Right kidney (tissue), 1 donor: ENCODE measurements around the gene TAF1B.
A peak's percentile ranks its signal among the peaks of the same experiment; 100 is the strongest.

Source experiments
- DNase-seq: peaks from one replicate; pipeline ENCODE4 v3.0.0-alpha.2; 2016

Gene TAF1B

GRCh38 chr2:9807555-9808305, 35.5 kb upstream of the TAF1B start:
- no peak for DNase-seq

- no peak for DNase-seq
These were observed 34.8 kb upstream of the TAF1B start for GRCh38 chr2:9808334-9809063.

- no peak for DNase-seq
These were observed 34.3 kb upstream of the TAF1B start for GRCh38 chr2:9809064-9809356.

- DNase-seq: no peak
These were observed 33.7 kb upstream of the TAF1B start for GRCh38 chr2:9809448-9810088.

- no peak for DNase-seq
These were observed 32.1 kb upstream of the TAF1B start for GRCh38 chr2:9811216-9811615.

- no peak for DNase-seq
These were observed 31.4 kb upstream of the TAF1B start for GRCh38 chr2:9811679-9812511.

GRCh38 chr2:9812945-9813311, 30.3 kb upstream of the TAF1B start:
- no peak for DNase-seq

- peak; percentile 77 for DNase-seq
These were observed 29.8 kb upstream of the TAF1B start for GRCh38 chr2:9813312-9814128.

- no peak for DNase-seq
These were observed 29.0 kb upstream of the TAF1B start for GRCh38 chr2:9814129-9814868.

- no peak for DNase-seq
These were observed 28.2 kb upstream of the TAF1B start for GRCh38 chr2:9815076-9815475.

- DNase-seq: no peak
These were observed 27.4 kb upstream of the TAF1B start for GRCh38 chr2:9815844-9816279.

GRCh38 chr2:9818097-9818496, 25.2 kb upstream of the TAF1B start:
- DNase-seq: no peak

- DNase-seq: no peak
These were observed 23.7 kb upstream of the TAF1B start for GRCh38 chr2:9819551-9819950.

- DNase-seq: no peak
These were observed 23.0 kb upstream of the TAF1B start for GRCh38 chr2:9820020-9820973.

GRCh38 chr2:9821805-9822445, 21.3 kb upstream of the TAF1B start:
- DNase-seq: no peak

- no peak for DNase-seq
These were observed 18.8 kb upstream of the TAF1B start for GRCh38 chr2:9824441-9824840.

- no peak for DNase-seq
These were observed 18.1 kb upstream of the TAF1B start for GRCh38 chr2:9824956-9825720.

GRCh38 chr2:9826208-9826607, 17.1 kb upstream of the TAF1B start:
- no peak for DNase-seq
